Measurements from ENCODE around the gene MYBPH.

DNA sequence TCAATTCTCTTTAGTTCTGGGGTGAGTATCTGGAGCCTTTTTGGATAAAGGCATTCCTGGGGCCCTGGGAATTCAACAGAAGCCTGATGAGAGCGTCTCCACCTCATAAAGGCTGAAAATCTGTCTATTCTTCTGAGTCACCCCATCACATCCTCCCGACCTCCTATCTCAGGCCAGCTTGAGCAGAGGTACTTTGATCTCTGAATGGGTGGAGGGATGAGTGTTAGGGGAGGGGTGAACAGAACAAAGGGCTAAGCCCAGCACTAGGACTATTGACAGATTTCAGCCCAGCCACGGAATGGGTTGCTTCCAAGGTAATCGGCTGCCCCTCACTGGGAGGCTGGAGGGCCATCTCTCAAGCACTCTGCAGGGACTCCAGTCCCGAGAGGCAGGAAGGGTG, 2.5 kb upstream of the MYBPH start:
- TF ChIP-seq, protein P1, sequence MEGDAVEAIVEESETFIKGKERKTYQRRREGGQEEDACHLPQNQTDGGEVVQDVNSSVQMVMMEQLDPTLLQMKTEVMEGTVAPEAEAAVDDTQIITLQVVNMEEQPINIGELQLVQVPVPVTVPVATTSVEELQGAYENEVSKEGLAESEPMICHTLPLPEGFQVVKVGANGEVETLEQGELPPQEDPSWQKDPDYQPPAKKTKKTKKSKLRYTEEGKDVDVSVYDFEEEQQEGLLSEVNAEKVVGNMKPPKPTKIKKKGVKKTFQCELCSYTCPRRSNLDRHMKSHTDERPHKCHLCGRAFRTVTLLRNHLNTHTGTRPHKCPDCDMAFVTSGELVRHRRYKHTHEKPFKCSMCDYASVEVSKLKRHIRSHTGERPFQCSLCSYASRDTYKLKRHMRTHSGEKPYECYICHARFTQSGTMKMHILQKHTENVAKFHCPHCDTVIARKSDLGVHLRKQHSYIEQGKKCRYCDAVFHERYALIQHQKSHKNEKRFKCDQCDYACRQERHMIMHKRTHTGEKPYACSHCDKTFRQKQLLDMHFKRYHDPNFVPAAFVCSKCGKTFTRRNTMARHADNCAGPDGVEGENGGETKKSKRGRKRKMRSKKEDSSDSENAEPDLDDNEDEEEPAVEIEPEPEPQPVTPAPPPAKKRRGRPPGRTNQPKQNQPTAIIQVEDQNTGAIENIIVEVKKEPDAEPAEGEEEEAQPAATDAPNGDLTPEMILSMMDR (conservative IDR thresholded peaks at IDR 0.05; ENCODE audit: low read depth, low read length): no peak
- no peak for TF ChIP-seq EZH2 (IDR thresholded peaks at IDR 0.05; ENCODE audit: borderline replicate concordance, low read depth, low read length, poor library complexity, severe bottlenecking)
